HG02885 (cell line): ENCODE data around the gene SARDH.
"Not testable (repeated sequence)": the region's sequence is repeated elsewhere in the genome, so short reads cannot be mapped to it uniquely, and the experiment has no call there.

ENCODE experiments used
- ATAC-seq: cut with Tn5 transposase; IDR thresholded peaks from one replicate; pipeline ENCODE4 v1.9.1; 2021; ENCODE audit warnings: mild to moderate bottlenecking; ENCODE audit not compliant: unreplicated experiment, poor library complexity

The SARDH gene

DNA sequence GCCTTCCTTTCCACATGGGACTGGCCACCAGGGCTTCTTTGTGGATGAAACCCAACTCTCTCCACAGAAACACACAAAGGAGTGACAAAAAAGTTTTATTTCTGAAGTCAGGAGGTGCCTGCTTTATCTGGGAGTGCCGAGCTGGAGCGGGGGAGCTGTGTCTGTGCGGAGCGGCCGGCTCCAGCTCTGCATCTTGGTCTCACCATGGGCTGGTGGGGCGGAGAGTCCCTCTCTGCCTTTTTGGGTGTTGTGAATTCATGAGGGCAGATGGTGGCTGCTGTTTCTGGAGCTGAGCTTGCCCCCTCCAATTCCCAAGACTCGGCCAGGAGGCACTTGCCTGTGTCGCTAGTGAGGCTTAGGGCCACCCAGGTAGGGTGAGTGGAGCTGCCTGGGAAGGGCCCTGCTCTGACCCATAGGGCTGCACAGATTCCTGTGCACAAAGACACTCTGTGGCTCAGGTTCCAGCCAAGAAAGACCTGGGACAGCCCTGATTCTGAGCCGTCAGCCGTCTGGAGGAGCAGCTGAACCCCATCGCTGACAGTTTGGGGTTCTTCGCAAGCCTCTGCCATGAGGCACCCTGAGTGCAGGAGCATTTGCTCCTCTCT is 100.6 kb downstream of the SARDH start:
- no peak for ATAC-seq

DNA sequence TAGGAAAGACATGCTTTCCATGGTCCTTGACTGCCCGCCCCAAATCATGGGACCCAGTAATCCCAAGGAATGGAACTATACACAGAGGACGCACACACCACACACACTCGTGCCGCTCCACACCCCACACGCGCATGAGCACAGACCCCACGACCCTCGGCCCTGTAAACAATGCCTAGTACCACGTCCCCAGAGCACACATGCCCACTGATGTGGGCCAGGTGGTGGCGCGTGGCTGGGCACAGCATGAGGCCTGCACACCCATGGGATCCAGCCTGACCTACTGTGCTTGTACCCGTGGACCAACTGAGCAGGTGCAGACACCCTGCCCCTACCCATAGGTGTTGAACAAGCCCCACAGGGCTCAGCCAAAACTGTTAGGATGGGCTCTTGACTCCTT is 101.2 kb downstream of the SARDH start:
- no peak for ATAC-seq

GRCh38 chr9:133635533-133636531 is 102.3 kb downstream of the SARDH start, which contains the start of gene DBH:
Gene DBH (plus strand): TSS chr9:133636363. CDS start chr9:133636372, 9 bp downstream.
- no peak for ATAC-seq

DNA sequence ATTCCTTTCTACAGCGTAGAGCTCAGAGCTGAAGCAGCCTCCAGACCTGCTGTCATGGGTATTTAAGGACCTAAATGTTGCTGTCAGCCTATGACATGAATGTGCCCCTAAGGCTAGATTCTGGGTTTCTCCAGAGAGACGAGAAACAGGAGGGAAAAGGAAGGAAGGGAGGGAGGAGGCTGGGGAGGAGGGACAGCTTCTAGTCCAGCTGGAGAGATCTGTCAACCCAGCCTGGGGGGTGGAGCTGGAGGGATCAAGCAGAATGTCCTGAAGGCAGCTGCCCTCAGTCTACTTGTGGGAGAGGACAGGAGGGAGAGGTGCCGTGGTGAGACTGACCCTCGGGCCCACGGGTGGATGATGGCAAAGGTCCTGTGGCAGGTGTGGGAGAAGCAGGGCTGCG is 103.1 kb downstream of the SARDH start:
- ATAC-seq = no peak

DNA sequence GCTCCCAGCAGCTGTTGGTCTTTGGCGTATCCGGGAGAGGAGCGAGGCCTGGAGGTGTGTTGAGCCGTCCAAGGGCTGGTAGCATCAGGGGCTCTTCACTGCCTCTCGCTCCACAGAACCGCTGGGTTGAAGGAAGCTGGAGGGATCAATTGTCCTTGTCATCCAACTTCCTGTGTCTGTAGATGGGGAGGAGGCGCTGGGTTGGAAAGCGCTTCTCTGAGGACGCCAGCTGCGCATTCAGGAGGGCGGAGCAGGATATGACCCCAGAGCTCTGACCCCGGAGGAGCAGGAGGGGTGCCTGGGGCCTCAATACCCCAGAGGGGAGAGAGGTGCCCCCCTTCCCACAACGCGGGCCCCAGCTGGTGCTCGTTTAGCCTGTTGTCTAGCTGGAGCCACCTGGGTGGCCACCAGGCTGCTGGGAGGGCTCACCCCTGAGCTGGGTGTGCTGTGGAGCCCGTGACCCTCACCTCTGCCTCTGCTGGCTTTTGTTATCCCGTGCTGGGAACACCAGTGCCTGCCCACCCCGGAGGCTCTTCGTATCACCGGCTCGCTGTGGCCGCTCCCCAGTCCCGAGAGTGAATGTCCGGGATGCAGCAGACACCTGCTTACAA is 104.0 kb downstream of the SARDH start:
- ATAC-seq = no peak

GRCh38 chr9:133633681-133634080 is 104.5 kb downstream of the SARDH start:
- ATAC-seq = no peak

- ATAC-seq = no peak
Observed at GRCh38 chr9:133632806-133633680, 105.1 kb downstream of the SARDH start.

- ATAC-seq = no peak
Observed at GRCh38 chr9:133631111-133631510, 107.0 kb downstream of the SARDH start.

DNA sequence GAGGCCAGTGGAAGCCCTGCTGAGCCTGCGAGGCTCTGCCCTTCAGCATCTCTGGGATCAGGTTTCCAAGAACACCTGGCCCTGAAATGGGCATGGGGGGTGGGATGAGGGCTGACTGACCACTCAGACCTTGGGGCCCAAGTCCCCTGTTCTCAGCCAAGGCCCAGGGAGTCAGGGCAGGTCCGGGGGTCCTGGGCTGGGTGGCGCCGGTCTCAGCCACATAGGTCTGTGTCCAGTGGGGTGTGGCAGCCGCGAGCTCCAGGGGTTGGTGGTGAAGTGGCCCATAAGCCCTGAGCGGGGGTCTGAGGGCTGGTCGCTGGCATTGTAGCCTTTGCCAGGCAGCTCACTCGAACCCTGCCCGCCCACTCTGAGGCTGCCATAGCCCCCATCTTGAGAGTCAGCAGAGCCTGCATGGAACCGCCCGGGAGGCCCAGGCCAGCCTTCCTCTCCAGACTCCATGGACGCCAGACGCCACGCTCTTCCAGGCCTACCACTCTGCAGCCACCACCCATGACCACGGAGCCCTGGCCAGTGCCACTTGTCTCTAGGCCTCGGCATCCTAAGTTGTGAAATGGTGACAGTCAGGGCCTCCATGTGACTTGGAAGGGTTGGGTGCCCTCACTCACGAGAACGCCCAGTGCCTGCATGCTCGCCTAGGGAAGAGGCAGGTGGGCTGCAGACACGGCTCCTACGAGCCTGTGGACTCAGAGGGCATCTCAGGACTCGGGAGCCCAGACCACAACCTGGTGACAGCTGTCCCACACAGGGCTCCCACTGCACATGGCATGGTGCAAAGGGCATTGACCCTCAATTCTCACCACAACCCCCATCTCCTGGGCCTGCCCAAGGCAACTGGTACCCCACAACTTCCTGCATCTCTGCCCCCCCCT is 108.7 kb downstream of the SARDH start:
- ATAC-seq = no peak

- ATAC-seq = no peak
Observed at GRCh38 chr9:133628766-133629165, 109.4 kb downstream of the SARDH start.

GRCh38 chr9:133627341-133627740 is 110.8 kb downstream of the SARDH start:
- ATAC-seq = no peak

DNA sequence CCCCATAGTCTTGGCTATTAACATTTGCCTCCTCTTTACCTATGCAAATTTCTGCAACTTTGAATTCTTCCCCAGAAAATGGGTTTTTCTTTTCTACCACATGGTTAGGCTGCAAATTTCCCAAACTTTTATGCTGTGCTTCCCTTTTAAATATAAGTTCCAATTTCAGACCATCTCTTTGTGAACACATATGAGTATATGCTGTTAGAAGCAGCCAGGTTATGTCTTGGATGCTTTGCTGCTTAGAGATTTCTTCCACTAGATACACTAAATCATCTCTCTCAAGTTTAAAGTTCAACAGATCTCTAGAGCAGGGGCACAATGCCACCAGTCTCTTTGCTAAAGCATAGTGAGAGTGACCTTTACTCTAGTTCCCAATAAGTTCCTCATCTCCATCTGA is 112.1 kb downstream of the SARDH start:
- ATAC-seq = not testable (repeated sequence)

- no peak for ATAC-seq
Observed at GRCh38 chr9:133622555-133622954, 115.6 kb downstream of the SARDH start.

DNA sequence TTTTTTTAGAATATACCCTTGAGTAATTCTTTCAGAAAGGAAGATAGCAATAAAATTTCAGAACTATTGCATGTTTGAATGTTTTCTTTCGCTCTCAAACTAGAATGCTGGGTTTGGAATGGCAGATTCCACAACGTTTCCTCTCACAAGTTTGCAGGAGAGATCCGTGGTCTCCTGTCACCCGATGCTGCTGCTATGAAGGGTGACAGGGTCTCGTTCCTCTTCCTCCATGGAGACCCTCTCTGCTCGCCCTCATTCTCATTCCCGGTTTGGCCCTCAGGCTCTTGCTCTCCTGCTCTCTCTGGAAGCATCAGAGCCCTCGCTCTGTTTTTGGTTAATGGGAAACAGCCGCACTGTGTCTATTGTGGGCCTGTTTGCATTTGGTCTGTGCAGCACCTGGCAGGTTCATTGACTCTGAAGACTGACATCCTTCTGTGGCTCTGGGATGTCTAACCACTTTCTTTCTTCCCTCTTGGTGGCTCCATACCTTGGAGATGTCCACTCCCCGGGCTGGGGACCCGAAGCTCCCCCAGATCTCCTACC is 116.4 kb downstream of the SARDH start:
- no peak for ATAC-seq

GRCh38 chr9:133619791-133620190 is 118.4 kb downstream of the SARDH start:
- ATAC-seq = no peak

GRCh38 chr9:133618726-133619125 is 119.4 kb downstream of the SARDH start:
- no peak for ATAC-seq

DNA sequence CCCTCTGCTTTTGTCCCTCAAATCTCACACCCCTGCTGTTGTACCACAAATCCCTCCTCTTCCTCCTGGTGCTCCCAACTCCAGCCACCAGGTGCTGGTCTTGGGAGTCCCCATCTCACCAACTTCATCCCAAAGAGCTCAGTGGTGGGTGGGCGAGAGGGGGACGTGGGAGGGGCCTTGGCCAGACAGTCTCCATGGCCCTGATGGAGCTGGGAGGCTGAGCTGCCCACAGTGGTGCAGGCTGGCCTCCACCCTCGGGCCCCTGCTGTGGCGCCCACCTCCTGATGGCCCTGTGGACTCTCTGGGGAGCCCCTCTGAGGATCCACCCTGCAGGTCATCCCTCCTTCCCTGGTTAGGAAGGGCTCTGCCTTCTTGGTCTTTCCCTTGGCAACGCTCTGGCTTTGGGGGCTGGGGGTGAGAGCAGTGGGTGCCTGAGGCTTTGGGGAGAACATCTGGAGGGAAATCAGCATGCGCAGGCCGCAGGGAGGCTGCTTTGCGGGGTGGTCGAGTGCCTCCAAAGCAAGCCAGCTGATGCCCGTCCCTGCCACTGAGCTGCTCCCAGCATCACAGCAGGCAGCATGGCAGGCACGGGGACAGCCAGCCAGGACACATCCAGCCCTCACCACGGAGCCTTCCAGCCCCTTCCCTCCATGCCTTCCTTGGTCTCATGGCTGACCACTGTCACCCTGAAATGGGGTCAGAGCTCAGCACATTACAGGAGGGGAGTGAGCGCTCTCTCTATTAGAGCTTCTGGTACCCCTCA is 121.3 kb downstream of the SARDH start:
- ATAC-seq = no peak

GRCh38 chr9:133615606-133616188 is 122.5 kb downstream of the SARDH start:
- ATAC-seq = no peak
